IMR-90 (cell line): Measurements from ENCODE around the gene NR4A3.

Experiments used
- CEBPB ChIP-seq: IDR thresholded peaks from 2 replicates; pipeline ENCODE4 v1.6.1; 2012; ENCODE audit warnings: low read depth, low read length, improper control_type of control experiment
- CHD1 ChIP-seq: IDR thresholded peaks from 2 replicates; pipeline ENCODE4 v1.6.1; 2012; ENCODE audit warnings: low read depth, low read length, improper control_type of control experiment
- CTCF ChIP-seq: conservative IDR thresholded peaks from 2 replicates; pipeline ENCODE4 v1.5.1; 2012; ENCODE audit warnings: mild to moderate bottlenecking, low read depth, low read length, improper control_type of control experiment
- FOS ChIP-seq: fragments of 150-350 bp; IDR thresholded peaks from 2 replicates; pipeline ENCODE4 v1.6.1; 2016; ENCODE audit warnings: low read depth, low read length
- MAFK ChIP-seq: IDR thresholded peaks from 2 replicates; pipeline ENCODE4 v1.6.1; 2012; ENCODE audit warnings: low read depth, low read length, improper control_type of control experiment
- MXI1 ChIP-seq: IDR thresholded peaks from 2 replicates; pipeline ENCODE4 v1.6.1; 2012; ENCODE audit warnings: low read depth, mild to moderate bottlenecking, low read length, moderate library complexity, borderline replicate concordance
- NFE2L2 ChIP-seq: fragments of 150-350 bp; IDR thresholded peaks from 2 replicates; pipeline ENCODE4 v1.6.1; 2016; ENCODE audit warnings: low read depth, mild to moderate bottlenecking, low read length
- POLR2A ChIP-seq: IDR thresholded peaks from 2 replicates; pipeline ENCODE4 v1.6.1; 2012; ENCODE audit warnings: mild to moderate bottlenecking, low read depth, low read length
- RAD21 ChIP-seq: IDR thresholded peaks from 2 replicates; pipeline ENCODE4 v1.6.1; 2012; ENCODE audit warnings: low read length, improper control_type of control experiment
- RCOR1 ChIP-seq: IDR thresholded peaks from 2 replicates; pipeline ENCODE4 v1.6.1; 2012; ENCODE audit warnings: mild to moderate bottlenecking, low read length, improper control_type of control experiment; ENCODE audit not compliant: insufficient replicate concordance
- RFX5 ChIP-seq: IDR thresholded peaks from 2 replicates; pipeline ENCODE4 v1.8.0; 2012; ENCODE audit warnings: low read depth, mild to moderate bottlenecking, low read length, moderate library complexity
- USF2 ChIP-seq: fragments of 150-350 bp; IDR thresholded peaks from 2 replicates; pipeline ENCODE4 v1.6.1; 2017; ENCODE audit warnings: mild to moderate bottlenecking, antibody characterized with exemption, low read length, low read depth
- TF ChIP-seq, protein P1 (sequence below): fragments of 150-350 bp; IDR thresholded peaks from 2 replicates; pipeline ENCODE4 v1.6.1; 2016; ENCODE audit warnings: low read depth, mild to moderate bottlenecking, low read length, moderate library complexity, borderline replicate concordance

- TF ChIP-seq MAFK = no peak
- TF ChIP-seq NFE2L2 = no peak
- no peak for TF ChIP-seq CTCF
- TF ChIP-seq RCOR1 = no peak
- TF ChIP-seq POLR2A = no peak
- TF ChIP-seq, protein P1, sequence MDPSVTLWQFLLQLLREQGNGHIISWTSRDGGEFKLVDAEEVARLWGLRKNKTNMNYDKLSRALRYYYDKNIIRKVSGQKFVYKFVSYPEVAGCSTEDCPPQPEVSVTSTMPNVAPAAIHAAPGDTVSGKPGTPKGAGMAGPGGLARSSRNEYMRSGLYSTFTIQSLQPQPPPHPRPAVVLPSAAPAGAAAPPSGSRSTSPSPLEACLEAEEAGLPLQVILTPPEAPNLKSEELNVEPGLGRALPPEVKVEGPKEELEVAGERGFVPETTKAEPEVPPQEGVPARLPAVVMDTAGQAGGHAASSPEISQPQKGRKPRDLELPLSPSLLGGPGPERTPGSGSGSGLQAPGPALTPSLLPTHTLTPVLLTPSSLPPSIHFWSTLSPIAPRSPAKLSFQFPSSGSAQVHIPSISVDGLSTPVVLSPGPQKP = no peak
- no peak for TF ChIP-seq CHD1
- TF ChIP-seq RAD21 = no peak
- TF ChIP-seq RFX5 = no peak
- TF ChIP-seq MXI1 = no peak
- no peak for TF ChIP-seq CEBPB
- TF ChIP-seq USF2 = no peak
- no peak for TF ChIP-seq FOS
These were observed 54.5 kb downstream of the NR4A3 start for GRCh38 chr9:99876190-99876589.
